GM11168 (cell line): ENCODE results near the gene CIB4.

Experiments used
- in situ Hi-C: fragments of 300-500 bp; cut with MboI; formaldehyde crosslinking; loops from one replicate; pipeline ENCODE4 v1.12.0; 2022; ENCODE audit warnings: low sequenced_read_pairs; ENCODE audit not compliant: unreplicated experiment

Gene CIB4

GRCh38 chr2:26646986-26647672 is 6.0 kb upstream of the CIB4 start:
- in situ Hi-C loops, result no loop called here

GRCh38 chr2:26645762-26646161 is 4.6 kb upstream of the CIB4 start:
- in situ Hi-C loops, result no loop called here

GRCh38 chr2:26644188-26644835 is 3.1 kb upstream of the CIB4 start:
- in situ Hi-C loops, result no loop called here

- in situ Hi-C loops, result no loop called here
Measured at GRCh38 chr2:26642429-26642828, 1.3 kb upstream of the CIB4 start.

GRCh38 chr2:26640331-26640745 is 828 bp downstream of the CIB4 start:
- in situ Hi-C loops, result no loop called here

- in situ Hi-C loops, result no loop called here
Measured at GRCh38 chr2:26639685-26640243, 1.4 kb downstream of the CIB4 start.

- in situ Hi-C loops, result no loop called here
Measured at GRCh38 chr2:26637811-26638310, 3.3 kb downstream of the CIB4 start.

GRCh38 chr2:26636935-26637334 is 4.2 kb downstream of the CIB4 start:
- in situ Hi-C loops, result no loop called here

GRCh38 chr2:26635401-26635800 is 5.8 kb downstream of the CIB4 start:
- in situ Hi-C loops, result no loop called here

GRCh38 chr2:26634636-26635230 is 6.4 kb downstream of the CIB4 start:
- in situ Hi-C loops, result no loop called here

GRCh38 chr2:26633993-26634595 is 7.1 kb downstream of the CIB4 start:
- in situ Hi-C loops, result no loop called here

- in situ Hi-C loops, result no loop called here
Measured at GRCh38 chr2:26633351-26633945, 7.7 kb downstream of the CIB4 start.

- in situ Hi-C loops, result no loop called here
Measured at GRCh38 chr2:26632624-26633185, 8.5 kb downstream of the CIB4 start.

GRCh38 chr2:26631401-26632170 is 9.6 kb downstream of the CIB4 start:
- in situ Hi-C loops, result no loop called here

- in situ Hi-C loops, result no loop called here
Measured at GRCh38 chr2:26630669-26631360, 10.4 kb downstream of the CIB4 start.

- in situ Hi-C loops, result no loop called here
Measured at GRCh38 chr2:26630235-26630634, 10.9 kb downstream of the CIB4 start.

GRCh38 chr2:26629751-26630150 is 11.4 kb downstream of the CIB4 start:
- in situ Hi-C loops, result no loop called here

- in situ Hi-C loops, result no loop called here
Measured at GRCh38 chr2:26629346-26629630, 11.9 kb downstream of the CIB4 start.
